ENCODE data around the gene KLHL25. TPM values are rescaled to one million over a fixed set of nuclear protein-coding genes. Genes with fewer than 3 reads are reported as not detected.

The KLHL25 gene
- total RNA-seq, 1 donor = 8.8 TPM

DNA sequence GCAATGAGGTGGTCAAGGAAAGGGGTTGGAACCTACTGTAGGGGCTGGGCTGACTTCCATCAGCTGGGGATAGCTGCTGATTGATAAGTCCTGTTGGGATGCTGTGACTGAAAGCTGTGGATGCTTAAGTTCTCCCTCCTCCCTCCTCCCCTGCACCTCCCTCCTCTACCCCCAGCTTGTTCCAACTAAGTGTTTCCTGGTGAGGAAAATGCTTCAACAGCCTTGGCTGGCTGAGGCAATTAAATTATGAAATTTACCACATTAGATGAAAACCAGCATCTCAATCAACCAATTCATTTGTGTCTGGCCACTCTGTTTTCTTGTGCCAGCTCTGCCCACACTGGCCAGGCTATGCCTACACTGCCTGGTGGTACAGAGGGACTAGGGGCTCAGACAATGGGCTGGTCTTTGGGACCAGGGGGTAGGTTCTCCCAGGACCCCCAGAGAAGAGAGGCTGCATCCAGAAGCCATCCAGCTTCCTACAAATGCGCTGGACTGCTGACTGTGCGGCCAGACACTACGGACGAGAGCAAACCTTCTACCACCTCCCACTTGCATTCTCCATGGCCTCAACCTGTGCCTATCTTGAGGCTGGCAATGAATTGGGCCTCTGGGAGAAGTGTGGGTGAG lies 2.5 kb downstream of the KLHL25 start:
- H3K4me3 ChIP-seq (ENCODE audit: low read length) = no peak overlapping the region

DNA sequence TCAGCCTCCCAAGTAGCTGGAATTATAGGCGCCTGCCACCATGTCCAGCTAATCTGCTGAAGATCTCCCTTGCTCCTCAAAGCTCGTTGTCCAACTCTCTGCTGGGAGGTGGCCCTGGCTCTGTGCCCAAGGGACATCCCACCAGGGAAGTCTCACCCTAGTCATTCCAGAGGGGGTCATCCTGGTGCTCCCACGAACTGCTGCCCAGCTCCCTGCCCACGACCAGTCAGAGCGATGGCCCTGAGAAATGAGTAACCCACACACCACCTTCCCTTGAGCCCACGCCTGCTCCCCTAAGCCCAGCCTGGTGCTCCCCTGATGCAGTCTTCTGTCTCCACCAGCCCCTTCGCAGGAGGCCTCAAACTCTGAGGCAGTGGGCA lies 5.2 kb downstream of the KLHL25 start:
- peaks cover 39% of the 10 kb centered on the region for H3K4me1 ChIP-seq (ENCODE audit: insufficient read depth, low read length)
- no peaks in the 10 kb centered on the region for H3K27me3 ChIP-seq (ENCODE audit: insufficient read depth, low read length)
- no peak overlapping the region for H3K4me3 ChIP-seq (ENCODE audit: low read length)
- H3K9me3 ChIP-seq (ENCODE audit: low read depth, low read length) = no peaks in the 10 kb centered on the region

More for the DNA sequence above, 2.5 kb downstream of the KLHL25 start:
- Histone ChIP-seq H3K9me3 (ENCODE audit: low read depth, low read length) (no peaks in the 10 kb centered on the region), H3K27me3 (ENCODE audit: insufficient read depth, low read length) (no peaks in the 10 kb centered on the region), H3K4me1 (ENCODE audit: insufficient read depth, low read length) (peaks cover 23% of the 10 kb centered on the region)

- no peaks in the 10 kb centered on the region for H3K9me3 ChIP-seq (ENCODE audit: low read depth, low read length)
- H3K4me1 ChIP-seq (ENCODE audit: insufficient read depth, low read length) = peaks cover 39% of the 10 kb centered on the region
- H3K4me3 ChIP-seq (ENCODE audit: low read length) = no peak overlapping the region
- no peaks in the 10 kb centered on the region for H3K27me3 ChIP-seq (ENCODE audit: insufficient read depth, low read length)
Measured at GRCh38 chr15:85788771-85789495, 5.8 kb downstream of the KLHL25 start.

DNA sequence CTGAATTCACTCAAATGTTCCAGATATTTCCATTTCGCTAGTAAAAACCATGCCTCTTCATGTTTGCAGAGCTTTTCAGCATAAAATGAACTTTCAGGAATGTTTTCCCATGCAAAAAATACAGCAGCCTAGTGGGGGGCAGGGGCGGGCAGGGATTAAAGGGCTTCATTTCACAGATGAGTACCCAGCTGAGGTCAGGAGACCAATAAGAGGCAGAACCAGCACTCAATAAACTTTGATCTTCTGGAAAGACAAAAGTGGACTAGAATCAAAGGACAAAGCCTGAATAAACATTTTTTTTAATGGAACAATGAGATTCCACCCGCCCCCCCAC lies 8.0 kb downstream of the KLHL25 start:
- Histone ChIP-seq H3K4me3 (ENCODE audit: low read length) (no peak overlapping the region), H3K9me3 (ENCODE audit: low read depth, low read length) (no peaks in the 10 kb centered on the region), H3K4me1 (ENCODE audit: insufficient read depth, low read length) (peaks cover 22% of the 10 kb centered on the region), H3K27me3 (ENCODE audit: insufficient read depth, low read length) (no peaks in the 10 kb centered on the region)

- Histone ChIP-seq H3K27me3 (ENCODE audit: insufficient read depth, low read length) (no peaks in the 10 kb centered on the region), H3K9me3 (ENCODE audit: low read depth, low read length) (no peaks in the 10 kb centered on the region), H3K4me3 (ENCODE audit: low read length) (no peak overlapping the region), H3K4me1 (ENCODE audit: insufficient read depth, low read length) (peaks cover 22% of the 10 kb centered on the region)
Measured at GRCh38 chr15:85785887-85786780, 8.6 kb downstream of the KLHL25 start.

- no peaks in the 10 kb centered on the region for H3K27me3 ChIP-seq (ENCODE audit: insufficient read depth, low read length)
- H3K9me3 ChIP-seq (ENCODE audit: low read depth, low read length) = no peaks in the 10 kb centered on the region
- H3K4me3 ChIP-seq (ENCODE audit: low read length) = no peak overlapping the region
- peaks cover 22% of the 10 kb centered on the region for H3K4me1 ChIP-seq (ENCODE audit: insufficient read depth, low read length)
Measured at GRCh38 chr15:85782064-85782463, 12.7 kb downstream of the KLHL25 start.

GRCh38 chr15:85781099-85781498 lies 13.6 kb downstream of the KLHL25 start:
- H3K27me3 ChIP-seq (ENCODE audit: insufficient read depth, low read length) = no peaks in the 10 kb centered on the region
- H3K4me3 ChIP-seq (ENCODE audit: low read length) = no peak overlapping the region
- H3K9me3 ChIP-seq (ENCODE audit: low read depth, low read length) = no peaks in the 10 kb centered on the region
- H3K4me1 ChIP-seq (ENCODE audit: insufficient read depth, low read length) = peaks cover 17% of the 10 kb centered on the region

- Histone ChIP-seq H3K4me1 (ENCODE audit: insufficient read depth, low read length) (peaks cover 10% of the 10 kb centered on the region), H3K4me3 (ENCODE audit: low read length) (no peak overlapping the region)
Measured at GRCh38 chr15:85780225-85780985, 14.3 kb downstream of the KLHL25 start.

GRCh38 chr15:85779249-85779648 lies 15.5 kb downstream of the KLHL25 start:
- Histone ChIP-seq H3K4me3 (ENCODE audit: low read length) (no peak overlapping the region), H3K9me3 (ENCODE audit: low read depth, low read length) (no peaks in the 10 kb centered on the region), H3K4me1 (ENCODE audit: insufficient read depth, low read length) (no peaks in the 10 kb centered on the region), H3K27me3 (ENCODE audit: insufficient read depth, low read length) (no peaks in the 10 kb centered on the region)

More at GRCh38 chr15:85780225-85780985, 14.3 kb downstream of the KLHL25 start:
- Histone ChIP-seq H3K27me3 (ENCODE audit: insufficient read depth, low read length) (no peaks in the 10 kb centered on the region), H3K9me3 (ENCODE audit: low read depth, low read length) (no peaks in the 10 kb centered on the region)

DNA sequence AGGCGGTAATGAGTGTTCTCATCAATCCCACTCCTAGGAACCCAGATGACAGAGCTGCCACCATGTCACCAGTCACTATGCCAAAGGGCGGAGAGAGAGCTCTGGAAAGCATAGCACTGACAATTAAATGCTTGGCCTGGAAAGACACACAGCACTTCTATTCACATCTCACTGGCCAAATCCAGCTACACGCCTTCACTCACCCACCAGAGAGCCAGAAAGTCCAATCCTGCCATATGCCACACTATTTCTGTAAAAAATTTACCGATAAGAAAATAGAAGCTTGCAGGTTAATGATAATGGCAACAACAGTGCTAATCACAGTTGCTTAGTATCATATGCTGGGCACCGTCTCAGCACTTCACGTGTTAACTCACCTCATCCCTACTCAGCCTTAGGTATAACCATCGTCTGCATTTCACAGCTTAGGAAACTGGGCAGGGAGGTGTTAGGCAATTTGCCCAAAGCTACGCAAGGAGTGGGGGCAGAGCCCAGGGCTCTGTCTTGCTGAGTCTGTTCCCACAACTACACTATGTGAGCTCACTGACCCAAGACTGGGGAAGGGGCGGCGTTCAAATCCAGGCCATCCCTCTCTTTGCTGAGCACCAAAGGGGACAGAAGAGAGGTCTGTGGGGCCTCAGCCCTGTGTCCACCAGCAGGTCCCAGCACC lies 16.5 kb downstream of the KLHL25 start:
- H3K27me3 ChIP-seq (ENCODE audit: insufficient read depth, low read length) = no peaks in the 10 kb centered on the region
- H3K4me1 ChIP-seq (ENCODE audit: insufficient read depth, low read length) = no peaks in the 10 kb centered on the region
- H3K4me3 ChIP-seq (ENCODE audit: low read length) = no peak overlapping the region
- H3K9me3 ChIP-seq (ENCODE audit: low read depth, low read length) = no peaks in the 10 kb centered on the region

DNA sequence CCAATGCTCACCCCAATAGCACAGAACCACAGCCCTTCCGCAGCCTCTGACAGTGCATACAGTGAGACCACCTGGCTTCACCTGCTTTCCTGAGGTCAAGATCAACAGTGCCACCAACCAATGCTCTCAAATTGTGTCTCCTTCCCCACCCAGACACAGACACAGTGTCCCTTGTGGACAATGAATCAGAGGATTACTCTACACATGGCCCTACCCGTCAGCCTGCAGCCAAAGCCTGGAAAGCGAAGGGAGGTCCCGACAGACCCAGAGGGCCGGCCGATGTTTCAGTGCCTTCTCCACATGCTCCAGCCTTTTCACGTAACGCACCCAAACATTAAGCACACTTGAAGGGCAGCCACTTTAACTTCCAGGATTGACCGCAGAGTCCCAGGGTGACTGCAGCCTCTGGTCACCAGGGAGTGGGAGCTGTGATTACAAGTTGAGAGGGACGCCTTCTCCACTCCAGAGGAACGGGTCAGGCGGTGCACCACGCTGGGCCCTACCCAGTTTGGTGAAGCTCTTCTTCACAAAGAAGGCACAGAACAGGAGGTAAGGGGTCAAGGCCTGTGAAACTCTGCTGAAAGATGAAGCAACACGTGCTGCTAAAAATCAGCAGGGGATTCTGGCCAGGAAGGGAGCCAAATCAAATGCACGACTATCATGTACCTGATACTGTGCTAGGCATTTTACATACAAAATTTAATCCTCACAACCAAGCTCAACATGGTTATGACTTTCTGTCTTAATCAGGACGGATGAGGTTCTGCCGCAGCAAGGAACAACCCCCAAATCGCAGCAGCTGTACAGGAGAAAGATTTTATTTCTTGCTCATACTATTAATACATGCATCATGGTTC lies 17.2 kb downstream of the KLHL25 start:
- no peaks in the 10 kb centered on the region for H3K4me1 ChIP-seq (ENCODE audit: insufficient read depth, low read length)
- no peak overlapping the region for H3K4me3 ChIP-seq (ENCODE audit: low read length)

GRCh38 chr15:85773970-85774369 lies 20.8 kb downstream of the KLHL25 start:
- no peaks in the 10 kb centered on the region for H3K9me3 ChIP-seq (ENCODE audit: low read depth, low read length)
- no peak overlapping the region for H3K4me3 ChIP-seq (ENCODE audit: low read length)
- no peaks in the 10 kb centered on the region for H3K4me1 ChIP-seq (ENCODE audit: insufficient read depth, low read length)
- H3K27me3 ChIP-seq (ENCODE audit: insufficient read depth, low read length) = no peaks in the 10 kb centered on the region

More for the DNA sequence above, 17.2 kb downstream of the KLHL25 start:
- Histone ChIP-seq H3K27me3 (ENCODE audit: insufficient read depth, low read length) (no peaks in the 10 kb centered on the region), H3K9me3 (ENCODE audit: low read depth, low read length) (no peaks in the 10 kb centered on the region)

GRCh38 chr15:85773249-85773648 lies 21.5 kb downstream of the KLHL25 start:
- Histone ChIP-seq H3K4me1 (ENCODE audit: insufficient read depth, low read length) (no peaks in the 10 kb centered on the region), H3K27me3 (ENCODE audit: insufficient read depth, low read length) (no peaks in the 10 kb centered on the region), H3K9me3 (ENCODE audit: low read depth, low read length) (no peaks in the 10 kb centered on the region), H3K4me3 (ENCODE audit: low read length) (no peak overlapping the region)
